PFSK-1 (cell line): ENCODE data around the gene ZDHHC8.

ENCODE experiments used
- FOXP2 ChIP-seq: optimal IDR thresholded peaks from 2 replicates; pipeline ENCODE3; 2011; ENCODE audit warnings: borderline replicate concordance, control low read depth, inconsistent platforms; ENCODE audit not compliant: insufficient read depth; ENCODE audit errors: extremely low read length, extremely low read depth
- POLR2AphosphoS5 ChIP-seq: IDR thresholded peaks from 2 replicates; pipeline ENCODE4 v1.6.1; 2012; ENCODE audit warnings: low read depth, mild to moderate bottlenecking, control low read depth, low read length, moderate library complexity
- SIN3A ChIP-seq: IDR thresholded peaks from 2 replicates; pipeline ENCODE4 v1.6.1; 2012; ENCODE audit warnings: mild to moderate bottlenecking, low read length, moderate library complexity, borderline replicate concordance; ENCODE audit not compliant: insufficient read depth
- TAF1 ChIP-seq: IDR thresholded peaks from 2 replicates; pipeline ENCODE4 v1.6.1; 2012; ENCODE audit warnings: low read length, control low read depth, borderline replicate concordance; ENCODE audit not compliant: insufficient read depth
- TF ChIP-seq, protein P1 (sequence below), 2 experiments: IDR thresholded peaks; 2 replicates each; pipeline versions ENCODE4 v1.6.1 to v1.8.0; 2011 to 2012; ENCODE audit warnings: low read depth in 2 of 2, low read length in 2 of 2, control low read depth in 1 of 2, inconsistent platforms in 1 of 2, mild to moderate bottlenecking in 1 of 2, moderate library complexity in 1 of 2; ENCODE audit not compliant: insufficient read depth in 1 of 2

Gene ZDHHC8

DNA sequence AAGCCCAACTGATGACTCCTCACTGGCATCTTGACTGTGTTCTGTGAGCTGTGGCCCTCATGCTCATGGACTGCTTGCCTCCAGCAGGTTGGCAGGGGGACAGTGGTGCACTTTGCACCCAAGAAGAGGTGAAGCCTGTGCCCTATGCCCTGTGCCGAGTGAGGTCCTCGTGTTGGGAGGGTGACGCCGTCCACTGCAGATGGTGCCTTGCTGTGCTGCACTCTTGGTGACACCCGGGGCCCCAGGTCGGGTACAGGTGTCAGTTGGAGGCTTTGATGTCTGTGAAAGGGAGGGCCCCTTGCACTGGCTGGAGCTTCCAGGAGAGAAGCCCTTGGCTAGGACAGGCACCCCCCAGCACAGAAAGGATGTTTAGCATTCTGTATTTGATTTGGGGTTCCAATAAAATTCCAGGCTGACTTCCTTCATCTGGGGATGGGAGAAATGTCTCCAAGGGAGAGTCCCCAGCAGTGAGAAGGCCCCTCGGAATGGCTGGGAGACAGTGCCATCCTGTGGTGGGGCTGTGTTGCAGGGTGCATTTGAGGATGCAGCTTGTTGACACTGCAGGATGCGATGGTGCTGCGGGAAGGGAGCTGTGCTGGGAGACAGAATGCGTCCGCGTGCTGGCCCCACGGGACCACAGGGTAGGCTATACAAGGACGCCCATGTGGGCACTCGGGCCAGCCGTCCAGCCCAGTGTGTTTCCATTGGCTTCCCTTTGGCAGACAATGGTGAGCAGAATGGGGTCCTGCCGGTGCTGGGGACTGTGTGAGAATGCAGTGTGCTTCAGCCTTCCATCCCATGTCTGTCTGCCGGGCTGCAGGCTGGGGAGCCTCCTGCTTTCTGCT lies 2.5 kb upstream of the ZDHHC8 start:
- TF ChIP-seq FOXP2: peak; percentile 86
- TF ChIP-seq, protein P1, sequence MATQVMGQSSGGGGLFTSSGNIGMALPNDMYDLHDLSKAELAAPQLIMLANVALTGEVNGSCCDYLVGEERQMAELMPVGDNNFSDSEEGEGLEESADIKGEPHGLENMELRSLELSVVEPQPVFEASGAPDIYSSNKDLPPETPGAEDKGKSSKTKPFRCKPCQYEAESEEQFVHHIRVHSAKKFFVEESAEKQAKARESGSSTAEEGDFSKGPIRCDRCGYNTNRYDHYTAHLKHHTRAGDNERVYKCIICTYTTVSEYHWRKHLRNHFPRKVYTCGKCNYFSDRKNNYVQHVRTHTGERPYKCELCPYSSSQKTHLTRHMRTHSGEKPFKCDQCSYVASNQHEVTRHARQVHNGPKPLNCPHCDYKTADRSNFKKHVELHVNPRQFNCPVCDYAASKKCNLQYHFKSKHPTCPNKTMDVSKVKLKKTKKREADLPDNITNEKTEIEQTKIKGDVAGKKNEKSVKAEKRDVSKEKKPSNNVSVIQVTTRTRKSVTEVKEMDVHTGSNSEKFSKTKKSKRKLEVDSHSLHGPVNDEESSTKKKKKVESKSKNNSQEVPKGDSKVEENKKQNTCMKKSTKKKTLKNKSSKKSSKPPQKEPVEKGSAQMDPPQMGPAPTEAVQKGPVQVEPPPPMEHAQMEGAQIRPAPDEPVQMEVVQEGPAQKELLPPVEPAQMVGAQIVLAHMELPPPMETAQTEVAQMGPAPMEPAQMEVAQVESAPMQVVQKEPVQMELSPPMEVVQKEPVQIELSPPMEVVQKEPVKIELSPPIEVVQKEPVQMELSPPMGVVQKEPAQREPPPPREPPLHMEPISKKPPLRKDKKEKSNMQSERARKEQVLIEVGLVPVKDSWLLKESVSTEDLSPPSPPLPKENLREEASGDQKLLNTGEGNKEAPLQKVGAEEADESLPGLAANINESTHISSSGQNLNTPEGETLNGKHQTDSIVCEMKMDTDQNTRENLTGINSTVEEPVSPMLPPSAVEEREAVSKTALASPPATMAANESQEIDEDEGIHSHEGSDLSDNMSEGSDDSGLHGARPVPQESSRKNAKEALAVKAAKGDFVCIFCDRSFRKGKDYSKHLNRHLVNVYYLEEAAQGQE (IDR thresholded peaks at IDR 0.05; ENCODE audit: insufficient read depth in 1 of 2, low read depth in 2 of 2, low read length in 2 of 2): no peak

DNA sequence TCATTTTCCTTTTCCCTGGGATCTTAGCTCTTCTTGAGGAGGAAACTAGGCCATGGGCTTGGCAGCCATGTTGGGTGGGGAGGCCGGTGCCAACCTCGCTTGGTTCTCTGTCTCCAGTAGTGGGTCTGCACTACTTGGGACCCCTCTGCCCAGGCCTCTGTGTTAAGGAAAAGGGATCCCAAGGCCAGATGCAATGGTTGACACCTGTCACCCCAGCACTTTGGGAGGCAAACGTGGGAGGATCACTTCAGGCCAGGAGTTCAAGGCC lies 1.9 kb upstream of the ZDHHC8 start:
- TF ChIP-seq FOXP2 (no peak), TAF1 (no peak), SIN3A (no peak), POLR2AphosphoS5 (no peak)
- TF ChIP-seq, protein P1 (IDR thresholded peaks at IDR 0.05; ENCODE audit: insufficient read depth in 1 of 2, low read depth in 2 of 2, low read length in 2 of 2): no peak

DNA sequence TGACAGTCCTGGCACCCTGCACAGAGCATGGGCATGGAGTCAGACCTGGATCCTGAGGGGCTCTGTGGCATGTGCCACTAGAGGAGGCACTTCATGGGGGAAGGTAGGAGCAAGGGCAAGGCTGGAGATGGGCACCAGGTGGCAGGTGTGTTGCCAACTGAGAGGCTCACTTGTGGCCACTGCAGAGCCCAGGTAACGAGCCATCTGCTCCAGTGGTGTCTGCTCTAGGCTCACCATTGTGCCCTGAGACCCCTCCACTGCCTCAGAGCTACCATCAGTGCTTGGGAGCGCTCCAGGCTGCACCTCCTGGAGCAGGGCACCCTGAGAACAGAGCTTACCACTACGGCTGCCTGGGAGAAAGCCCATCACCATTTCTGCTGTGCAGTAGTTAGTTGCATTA lies 1.3 kb upstream of the ZDHHC8 start:
- TF ChIP-seq TAF1 (no peak), SIN3A (no peak), FOXP2 (no peak), POLR2AphosphoS5 (no peak)

DNA sequence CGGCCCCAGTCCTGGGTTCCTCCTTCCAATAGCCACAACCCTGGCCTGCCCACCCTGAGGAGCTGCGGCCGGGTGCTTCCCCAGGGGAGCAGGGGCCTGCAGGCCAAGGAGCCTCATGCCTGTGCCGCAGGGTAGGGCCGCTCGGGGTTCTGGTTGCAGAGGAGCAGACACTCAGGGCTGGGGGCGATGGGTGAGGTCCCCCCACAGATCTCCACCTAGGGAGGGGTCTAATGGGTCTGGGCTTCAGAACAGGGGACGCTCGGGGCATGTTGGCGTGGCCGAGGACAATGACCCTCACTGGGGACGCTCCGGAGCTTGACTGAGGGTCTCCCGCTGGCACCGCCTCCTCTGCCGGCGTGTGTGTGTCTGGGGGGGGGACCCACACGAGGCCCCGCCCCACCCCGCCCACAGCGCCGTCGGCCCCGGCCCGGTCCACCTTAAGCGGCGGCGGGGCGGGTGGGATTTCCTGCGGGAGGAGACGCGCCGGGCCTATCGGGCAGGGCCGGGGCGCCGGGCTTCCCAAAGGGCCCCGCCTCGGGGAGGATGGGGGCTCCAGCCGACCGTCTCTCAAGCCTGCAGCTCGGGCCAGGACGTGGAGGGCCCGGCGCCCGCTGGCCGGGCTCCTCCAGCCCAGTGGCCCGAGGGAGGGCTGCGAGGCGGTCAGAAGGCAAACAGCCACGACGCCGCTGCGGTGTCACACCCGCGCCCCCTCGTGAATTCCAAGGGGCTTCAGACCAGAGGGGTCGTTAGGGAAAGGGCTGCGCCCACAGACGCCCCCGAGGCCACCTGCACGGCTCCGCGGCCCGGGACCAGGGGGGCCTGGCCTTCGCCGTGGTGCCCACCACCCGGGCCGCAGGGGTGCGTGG lies 640 bp upstream of the ZDHHC8 start:
- TF ChIP-seq TAF1 (no peak), POLR2AphosphoS5 (no peak), FOXP2 (no peak), SIN3A (no peak)
- TF ChIP-seq, protein P1 (IDR thresholded peaks at IDR 0.05; ENCODE audit: insufficient read depth in 1 of 2, low read depth in 2 of 2, low read length in 2 of 2): no peak

DNA sequence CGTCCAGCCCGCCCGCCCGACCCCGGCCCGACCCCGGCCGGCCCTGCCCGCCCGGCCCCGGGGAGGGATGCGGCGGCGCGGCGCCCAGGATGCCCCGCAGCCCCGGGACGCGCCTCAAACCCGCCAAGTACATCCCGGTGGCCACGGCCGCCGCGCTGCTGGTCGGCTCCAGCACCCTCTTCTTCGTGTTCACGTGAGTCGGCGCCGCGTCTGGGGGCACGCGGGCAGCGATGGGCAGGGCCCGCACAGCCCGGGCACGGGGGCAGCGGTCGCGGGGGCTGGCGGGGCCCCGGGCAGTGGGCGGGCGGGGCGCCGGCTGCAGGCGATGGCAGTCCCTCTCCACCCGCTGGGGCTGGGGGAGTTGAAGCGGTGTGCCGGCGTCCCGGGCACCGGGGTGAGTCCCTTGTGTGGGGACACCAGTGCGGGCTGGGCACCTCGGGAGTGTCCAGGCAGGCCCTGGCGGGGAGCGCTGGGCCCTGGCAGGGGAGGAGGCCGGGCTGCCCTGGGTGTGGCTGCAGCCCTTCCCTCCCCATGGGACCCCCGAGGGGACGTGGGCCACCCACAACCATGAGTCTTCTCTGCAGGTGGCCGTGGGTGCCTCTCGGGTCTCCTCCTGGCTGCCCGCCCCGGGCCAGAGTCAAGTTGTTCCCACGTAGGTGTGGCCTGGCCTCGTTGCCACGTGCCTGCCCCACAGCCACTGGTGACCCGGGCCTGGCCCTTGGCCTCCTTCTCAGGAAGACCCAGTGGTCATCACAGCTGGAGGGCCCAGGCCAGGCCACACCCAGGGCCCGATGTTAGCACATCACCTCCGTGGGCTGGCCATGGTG lies 468 bp downstream of the ZDHHC8 start:
- TF ChIP-seq, protein P1 (IDR thresholded peaks at IDR 0.05; ENCODE audit: insufficient read depth in 1 of 2, low read depth in 2 of 2, low read length in 2 of 2): no peak
- no peak for TF ChIP-seq POLR2AphosphoS5
- no peak for TF ChIP-seq FOXP2
